Measurements from ENCODE around the gene SFRP5.
A peak's percentile ranks its signal among the peaks of the same experiment; 100 is the strongest.

Gene SFRP5

DNA sequence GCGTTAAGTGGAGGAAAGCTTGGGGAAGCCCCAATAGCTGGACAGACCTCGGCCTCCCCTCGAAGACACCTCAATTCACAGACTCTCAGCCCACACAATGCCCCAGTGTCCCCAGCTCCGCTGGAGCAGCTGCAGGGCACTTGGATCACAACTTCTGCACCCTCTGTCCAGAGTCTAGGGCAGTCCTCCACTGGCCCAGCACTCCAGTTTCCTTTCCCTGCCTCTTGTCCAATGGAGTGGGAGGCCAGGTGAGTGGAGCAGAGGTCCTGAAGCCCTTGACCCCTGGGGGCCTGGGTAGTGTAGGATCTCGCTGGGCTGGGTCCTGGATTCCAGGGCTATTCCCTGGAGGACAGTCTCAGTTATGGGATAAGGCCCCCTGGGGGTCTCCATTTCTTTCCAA, 11.9 kb downstream of the SFRP5 start:
- H3K27me3 ChIP-seq (ENCODE audit: insufficient read depth, poor library complexity, severe bottlenecking) = no peaks in the 10 kb centered on the region
- H3K4me3 ChIP-seq (replicated peaks; ENCODE audit: insufficient read depth, low read length) = no peak overlapping the region
- no peak for DNase-seq (ENCODE audit: low read depth in 1 of 2, low spot score in 1 of 2)
- no peak overlapping the region for H3K27ac ChIP-seq (replicated peaks)
- no peak for TF ChIP-seq CTCF (IDR thresholded peaks at IDR 0.05; ENCODE audit: insufficient read depth, low read length)
- TF ChIP-seq GABPA (IDR thresholded peaks at IDR 0.05; ENCODE audit: low read depth) = no peak
- no peak for TF ChIP-seq POLR2AphosphoS5 (IDR thresholded peaks at IDR 0.05; ENCODE audit: low read depth)
- no peak for TF ChIP-seq SPI1 (IDR thresholded peaks at IDR 0.05; ENCODE audit: borderline replicate concordance, low read depth)
- TF ChIP-seq REST (IDR thresholded peaks at IDR 0.05; ENCODE audit: insufficient replicate concordance, low read depth) = no peak

GRCh38 chr10:97759158-97759887, 12.5 kb downstream of the SFRP5 start:
- no peak for TF ChIP-seq GABPA (IDR thresholded peaks at IDR 0.05; ENCODE audit: low read depth)
- no peak for TF ChIP-seq REST (IDR thresholded peaks at IDR 0.05; ENCODE audit: insufficient replicate concordance, low read depth)
- TF ChIP-seq POLR2AphosphoS5 (IDR thresholded peaks at IDR 0.05; ENCODE audit: low read depth) = no peak
- peak; percentile 81 for TF ChIP-seq CTCF (IDR thresholded peaks at IDR 0.05; ENCODE audit: insufficient read depth, low read length)
- no peak for TF ChIP-seq SPI1 (IDR thresholded peaks at IDR 0.05; ENCODE audit: borderline replicate concordance, low read depth)
- Histone ChIP-seq H3K4me3 (replicated peaks; ENCODE audit: insufficient read depth, low read length) (no peak overlapping the region), H3K27me3 (ENCODE audit: insufficient read depth, poor library complexity, severe bottlenecking) (no peaks in the 10 kb centered on the region), H3K27ac (replicated peaks) (no peak overlapping the region)
- DNase-seq (ENCODE audit: low read depth in 1 of 2, low spot score in 1 of 2) = peak in 1 of 2 experiments; percentile 34

GRCh38 chr10:97757471-97757870, 14.3 kb downstream of the SFRP5 start:
- Histone ChIP-seq H3K27me3 (ENCODE audit: insufficient read depth, poor library complexity, severe bottlenecking) (no peaks in the 10 kb centered on the region), H3K27ac (replicated peaks) (no peak overlapping the region), H3K4me3 (replicated peaks; ENCODE audit: insufficient read depth, low read length) (no peak overlapping the region)
- DNase-seq (ENCODE audit: low read depth in 1 of 2, low spot score in 1 of 2) = no peak
- TF ChIP-seq CTCF (IDR thresholded peaks at IDR 0.05; ENCODE audit: insufficient read depth, low read length) = no peak
- no peak for TF ChIP-seq SPI1 (IDR thresholded peaks at IDR 0.05; ENCODE audit: borderline replicate concordance, low read depth)
- no peak for TF ChIP-seq POLR2AphosphoS5 (IDR thresholded peaks at IDR 0.05; ENCODE audit: low read depth)
- no peak for TF ChIP-seq GABPA (IDR thresholded peaks at IDR 0.05; ENCODE audit: low read depth)
- no peak for TF ChIP-seq REST (IDR thresholded peaks at IDR 0.05; ENCODE audit: insufficient replicate concordance, low read depth)

Measured in HL-60 (cell line).